LoVo (cell line): ENCODE results near the gene SUGT1.

Experiments used
- DNase-seq: peaks from one replicate; pipeline ENCODE4 v3.0.0-alpha.2; 2016; ENCODE audit warnings: low spot score

Gene SUGT1

DNA sequence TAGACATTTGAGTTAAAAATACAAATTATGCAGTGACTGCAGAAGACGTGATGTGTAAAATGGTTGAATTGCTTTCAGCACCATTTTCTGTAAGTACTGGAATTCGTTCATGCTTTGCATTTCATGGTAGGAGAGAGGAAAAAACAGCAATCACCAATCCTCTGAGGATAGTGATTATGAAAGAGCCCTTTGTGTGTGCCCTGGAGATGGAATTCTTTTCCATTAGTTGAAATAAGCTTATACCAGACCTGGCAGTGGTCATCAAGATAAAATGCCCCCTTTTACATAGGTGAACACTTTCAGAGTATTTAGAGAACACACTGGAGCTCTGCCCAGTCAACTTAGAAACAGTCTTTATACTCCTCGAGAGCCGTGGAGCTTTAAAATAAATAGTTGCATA, 85.3 kb downstream of the SUGT1 start:
- no peak for DNase-seq

DNA sequence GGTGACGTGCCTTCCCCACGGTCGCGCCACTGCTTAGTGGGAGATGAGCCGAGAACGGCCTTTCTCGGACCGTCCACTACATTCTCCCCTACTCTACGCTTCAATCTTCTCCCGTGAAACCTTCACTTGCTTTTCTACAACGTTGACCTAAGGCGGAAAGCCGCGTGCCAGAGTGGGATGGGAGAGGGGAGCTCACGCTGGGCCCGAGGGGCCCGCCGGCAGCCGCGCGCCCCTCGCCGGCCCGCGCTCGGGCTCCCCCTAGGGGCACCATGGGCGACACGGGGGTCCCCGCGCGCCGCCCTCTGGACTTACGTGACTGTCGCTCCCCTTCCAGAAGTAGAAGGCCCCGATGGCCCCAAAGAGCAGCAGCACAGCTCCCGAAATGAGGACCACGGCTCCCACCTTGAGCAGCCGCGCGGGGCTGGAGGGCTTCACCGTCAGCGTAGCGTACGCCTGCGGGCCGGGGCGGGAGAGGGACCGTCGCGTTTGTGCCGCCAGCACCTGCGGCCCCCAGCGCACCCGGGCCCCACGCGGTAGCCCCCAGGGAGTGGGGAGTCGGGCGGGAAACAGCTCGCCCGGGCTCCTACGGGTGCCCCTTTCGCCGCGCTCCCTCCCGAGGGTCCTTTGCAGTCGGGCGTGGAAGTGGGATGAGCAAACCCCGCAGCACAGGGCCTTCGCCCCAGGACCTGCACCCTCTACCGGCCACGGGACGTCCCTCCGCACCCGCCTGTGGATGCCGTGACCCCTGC, 86.3 kb downstream of the SUGT1 start:
- DNase-seq, result no peak

DNA sequence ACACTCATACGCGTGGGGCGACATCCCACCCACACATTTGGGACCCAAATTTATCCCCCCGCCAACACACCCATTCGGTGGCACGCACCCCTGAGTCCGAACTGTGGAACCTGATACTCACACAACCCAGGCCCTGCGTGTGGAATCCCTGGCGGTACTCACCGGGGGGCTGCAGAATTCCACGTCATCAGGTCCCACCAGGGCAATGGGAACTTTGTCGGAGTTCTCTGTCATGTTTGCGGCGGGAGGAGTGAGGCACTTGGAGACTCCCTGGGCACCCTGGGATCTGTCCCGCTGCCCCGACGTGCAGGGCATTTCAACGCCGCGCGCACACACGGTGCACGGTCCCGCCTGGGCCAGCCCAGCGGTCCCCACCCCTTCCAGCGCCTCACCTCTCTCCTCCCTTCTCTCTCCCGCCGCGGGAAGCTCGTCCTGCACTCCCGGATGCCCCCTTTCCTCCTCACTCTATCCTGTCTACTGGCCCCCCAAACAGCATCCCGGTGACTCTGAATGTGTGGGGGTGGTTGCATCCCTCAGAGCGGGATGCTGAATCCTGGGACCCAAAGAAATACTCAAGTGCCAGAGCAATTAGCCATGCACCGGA, 86.9 kb downstream of the SUGT1 start, which contains the start of gene CNMD:
TSS of gene CNMD (minus strand) at position 353 of the 604 bp plus-strand sequence. CDS start at position 234, 119 bp downstream.
- no peak for DNase-seq

DNA sequence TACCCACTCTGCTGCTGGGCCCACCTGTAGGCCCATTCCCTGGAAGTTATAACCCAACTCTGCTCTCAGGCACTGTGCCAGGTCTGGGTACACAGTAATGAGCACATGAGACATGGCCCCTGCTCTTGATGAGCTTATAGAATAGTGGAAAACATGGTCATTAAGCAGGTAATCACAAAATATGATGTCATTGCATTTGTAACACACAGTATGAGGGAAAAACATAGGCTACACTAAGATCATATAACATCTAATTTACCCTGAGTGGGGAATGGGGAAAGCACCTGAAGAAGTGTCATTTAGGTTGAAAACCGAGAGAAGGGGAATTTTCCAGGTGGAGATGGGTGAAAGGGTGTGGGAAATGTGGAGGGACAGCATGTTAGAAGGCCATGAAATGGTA, 90.9 kb downstream of the SUGT1 start:
- no peak for DNase-seq

DNA sequence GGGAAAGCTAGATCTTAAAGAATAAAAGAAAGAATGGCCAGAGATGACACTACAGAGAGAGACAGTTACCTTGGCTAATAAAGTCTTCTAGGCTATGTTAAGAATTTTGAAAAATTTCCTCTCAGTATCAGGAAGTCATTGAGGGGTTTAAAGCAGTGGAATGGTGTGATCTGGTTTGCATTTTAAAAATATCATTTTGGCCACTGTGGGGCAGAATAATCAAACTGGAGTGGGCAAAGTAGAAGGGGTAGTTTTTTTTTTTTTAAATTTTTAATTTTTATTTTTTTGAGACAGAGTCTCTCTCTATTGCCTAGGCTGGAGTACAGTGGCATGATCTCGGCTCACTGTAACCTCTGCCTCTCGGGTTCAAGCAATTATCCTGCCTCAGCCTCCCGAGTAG, 91.4 kb downstream of the SUGT1 start:
- DNase-seq, result no peak

DNA sequence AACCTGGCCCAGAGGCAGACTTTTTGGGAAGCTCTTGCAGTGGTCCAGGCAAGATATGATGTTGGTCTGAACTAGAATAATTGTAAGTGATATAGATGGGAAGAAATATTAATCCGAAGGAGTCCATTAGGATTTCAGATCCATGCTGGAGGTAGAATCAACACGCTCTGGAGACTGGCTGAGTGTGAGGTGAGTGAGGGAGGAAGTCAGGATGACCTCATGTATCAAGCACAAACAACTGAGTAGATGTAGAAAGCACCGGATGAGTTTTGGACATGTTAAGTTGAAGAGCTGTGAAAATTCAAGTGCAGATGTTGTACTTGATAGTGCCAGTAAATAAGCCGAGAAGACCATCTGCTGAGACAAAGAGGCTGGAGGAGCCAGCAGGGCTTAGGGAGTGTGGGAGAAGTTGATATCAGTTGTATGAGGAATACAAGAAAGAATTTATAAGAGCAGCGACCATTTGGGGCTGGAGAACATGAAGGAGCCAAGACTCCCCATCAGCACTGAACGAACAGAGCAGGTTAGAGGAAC, 92.3 kb downstream of the SUGT1 start:
- DNase-seq, result no peak

DNA sequence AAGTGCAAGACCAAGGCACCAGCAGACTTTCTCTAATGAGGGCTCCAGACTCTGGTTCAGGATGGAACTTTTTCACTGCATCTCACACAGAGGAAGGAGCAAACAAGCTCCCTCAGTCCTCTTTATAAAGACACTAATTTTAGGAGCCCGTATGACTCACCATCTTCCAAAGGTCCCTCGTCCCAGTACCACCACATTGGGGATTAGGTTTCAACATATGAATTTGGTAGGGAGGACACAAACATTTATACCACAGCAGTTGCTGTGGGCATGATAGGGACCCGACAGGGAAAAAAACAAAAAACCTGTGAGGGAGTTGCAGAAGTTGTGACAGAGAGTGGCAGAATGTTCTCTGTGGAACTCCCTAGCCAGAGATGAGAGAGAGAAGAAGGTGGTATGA, 93.5 kb downstream of the SUGT1 start:
- DNase-seq, result no peak

DNA sequence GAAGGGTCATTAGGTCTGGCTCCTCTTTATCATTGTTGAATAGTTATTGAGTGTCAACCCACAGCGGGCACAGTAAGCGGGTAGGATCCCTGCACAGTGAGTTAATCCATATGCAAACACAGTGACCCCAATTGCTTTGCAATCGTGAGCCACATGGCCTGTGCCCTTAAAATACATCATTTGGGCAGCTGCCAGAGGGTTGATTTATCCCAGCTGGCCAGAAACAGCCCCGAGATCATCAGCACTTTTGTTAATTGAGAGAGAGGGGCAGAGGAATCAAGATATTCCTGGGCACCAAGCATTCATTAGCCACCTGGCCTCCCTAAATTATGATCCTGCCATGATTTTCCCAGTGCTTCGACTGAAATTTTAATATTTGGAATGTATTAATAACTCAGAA, 96.8 kb downstream of the SUGT1 start:
- no peak for DNase-seq
